Neural progenitor cell (in vitro differentiated cells): ENCODE measurements around the gene TRAF7. TPM values are rescaled to one million over a fixed set of nuclear protein-coding genes. Genes with fewer than 3 reads are reported as not detected.
"Not testable (repeated sequence)": the region's sequence is repeated elsewhere in the genome, so short reads cannot be mapped to it uniquely, and the experiment has no call there.

Experiments
- DNase-seq: peaks from one replicate; pipeline ENCODE4 v3.0.0-alpha.2; 2016; ENCODE audit warnings: low spot score
- H2AFZ ChIP-seq: fragments of 200-600 bp; sonication (generic); replicated peaks from 2 replicates; pipeline ENCODE4 v1.6.1; 2016; ENCODE audit warnings: antibody characterized with exemption
- H3F3A ChIP-seq: fragments of 200-600 bp; sonication (generic); 2 replicates; pipeline ENCODE4 v1.6.1; 2016; ENCODE audit warnings: antibody characterized with exemption, low read depth
- H3K27ac ChIP-seq: fragments of 200-600 bp; sonication (generic); 2 replicates; pipeline ENCODE4 v1.5.1; 2016; ENCODE audit warnings: mild to moderate bottlenecking
- H3K27me3 ChIP-seq: fragments of 200-600 bp; sonication (generic); 2 replicates; pipeline ENCODE4 v1.6.1; 2016; ENCODE audit warnings: mild to moderate bottlenecking, moderate library complexity
- H3K36me3 ChIP-seq: fragments of 200-600 bp; sonication (generic); 2 replicates; pipeline ENCODE4 v1.5.1; 2016
- H3K4me1 ChIP-seq: fragments of 200-600 bp; sonication (generic); 2 replicates; pipeline ENCODE4 v1.6.1; 2016; ENCODE audit warnings: mixed run types
- H3K4me2 ChIP-seq: fragments of 200-600 bp; sonication (generic); 2 replicates; pipeline ENCODE4 v1.6.1; 2016
- H3K4me3 ChIP-seq: fragments of 200-600 bp; sonication (generic); 2 replicates; pipeline ENCODE4 v1.5.1; 2016
- H3K79me2 ChIP-seq: fragments of 200-600 bp; sonication (generic); 2 replicates; pipeline ENCODE4 v1.6.1; 2016; ENCODE audit warnings: low read depth
- H3K9ac ChIP-seq: fragments of 200-600 bp; sonication (generic); 2 replicates; pipeline ENCODE4 v1.6.1; 2016
- H3K9me3 ChIP-seq: fragments of 200-600 bp; sonication (generic); 2 replicates; pipeline ENCODE4 v1.5.1; 2016; ENCODE audit warnings: low read depth
- H4K20me1 ChIP-seq: fragments of 200-600 bp; sonication (generic); 2 replicates; pipeline ENCODE4 v1.6.1; 2016; ENCODE audit warnings: low read depth
- H3K27ac Mint-ChIP-seq: 3 replicates; pipeline ENCODE4 v1.8.0; 2021; ENCODE audit warnings: mixed read lengths
- H3K27me3 Mint-ChIP-seq: 2 replicates; pipeline ENCODE4 v1.8.0; 2022; ENCODE audit warnings: low read depth, mild to moderate bottlenecking, inconsistent platforms, moderate library complexity, mixed read lengths; ENCODE audit not compliant: insufficient read depth
- H3K36me3 Mint-ChIP-seq: 3 replicates; pipeline ENCODE4 v1.8.0; 2021; ENCODE audit warnings: mixed read lengths
- H3K4me1 Mint-ChIP-seq: 3 replicates; pipeline ENCODE4 v1.8.0; 2021; ENCODE audit warnings: mixed read lengths
- H3K4me3 Mint-ChIP-seq: 3 replicates; pipeline ENCODE4 v1.8.0; 2021; ENCODE audit warnings: mild to moderate bottlenecking, moderate library complexity, mixed read lengths
- H3K9me3 Mint-ChIP-seq: 3 replicates; pipeline ENCODE4 v1.8.0; 2020; ENCODE audit warnings: mixed read lengths
- total RNA-seq: library from RNA; depleted of rRNA; stranded (reverse); fragments of >200 nt; gene quantifications from 2 replicates; pipeline ENCODE4 v1.2.3, GENCODE V29; 2015; ENCODE audit warnings: low replicate concordance

TRAF7 gene
- total RNA-seq, 1 donor from 2014 or later = 24.1 TPM

DNA sequence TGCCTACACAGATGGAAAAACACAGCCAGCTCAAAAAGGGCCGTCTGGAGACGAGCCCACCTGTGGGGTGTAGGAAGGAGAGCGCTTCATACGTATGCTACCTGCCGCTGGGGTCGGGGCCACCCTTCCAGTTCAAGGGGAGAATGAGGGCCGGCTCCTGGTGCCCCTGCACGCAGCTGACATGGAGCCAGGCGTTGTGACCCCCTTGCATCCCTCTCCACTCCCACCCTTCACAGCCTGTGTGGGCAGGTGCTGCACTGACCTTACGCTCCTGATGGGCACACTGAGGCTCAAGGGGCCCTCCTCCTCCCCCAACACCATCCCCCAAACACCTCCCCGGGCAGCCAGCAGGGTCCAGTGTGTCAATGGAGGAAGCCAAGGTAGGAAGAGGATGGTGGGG is 30.0 kb upstream of the TRAF7 start:
- H3K79me2 ChIP-seq = peaks cover 36% of the 10 kb centered on the region
- H3K4me3 ChIP-seq = not testable (repeated sequence)

DNA sequence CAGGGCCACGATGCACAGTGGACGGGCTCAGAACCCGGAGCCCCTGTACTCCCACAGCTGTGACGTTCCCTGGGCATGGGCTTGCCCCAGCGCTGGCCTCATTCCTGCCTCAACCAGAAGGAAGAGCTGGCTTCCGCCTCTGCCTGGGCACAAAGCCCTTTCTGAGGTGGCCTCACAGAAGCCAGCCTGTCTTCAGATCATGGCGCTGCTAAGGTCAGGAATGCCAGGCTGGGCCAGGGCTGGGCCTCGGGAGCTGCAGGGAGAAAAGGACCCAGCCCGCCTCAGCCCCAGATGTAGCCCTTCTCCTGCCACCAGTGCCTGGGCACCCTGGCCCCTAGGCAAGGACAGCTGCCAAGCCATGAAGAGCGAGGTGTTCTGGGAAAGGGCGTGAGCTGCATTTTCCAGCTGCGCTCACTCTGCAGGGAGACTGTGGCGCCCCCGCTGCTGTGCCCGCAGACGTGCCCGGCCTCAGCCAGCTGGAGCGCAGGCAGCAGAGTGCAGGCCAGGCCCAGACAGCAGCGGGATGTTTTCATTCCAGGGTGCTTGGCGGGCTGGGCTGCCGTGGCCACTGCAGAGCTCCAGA is 29.3 kb upstream of the TRAF7 start:
- H3K27ac Mint-ChIP-seq, H3K36me3 ChIP-seq, H3K27me3 Mint-ChIP-seq, H3K4me3 ChIP-seq, H3K27me3 ChIP-seq, H3K36me3 Mint-ChIP-seq, H3K4me2 ChIP-seq, H2AFZ ChIP-seq, DNase-seq, H3K9me3 ChIP-seq, H3K9me3 Mint-ChIP-seq, H3F3A ChIP-seq, H3K9ac ChIP-seq, H3K27ac ChIP-seq: not testable (repeated sequence)
- Mint-ChIP-seq H3K4me1 (peaks cover 25% of the 10 kb centered on the region), H3K4me3 (peak overlapping the region; percentile 53)
- Histone ChIP-seq H4K20me1 (peaks cover 28% of the 10 kb centered on the region), H3K4me1 (peaks cover 11% of the 10 kb centered on the region), H3K79me2 (peaks cover 31% of the 10 kb centered on the region)

More for the DNA sequence above, 30.0 kb upstream of the TRAF7 start:
- Mint-ChIP-seq H3K27ac (peak overlapping the region; percentile 92), H3K4me3 (peak overlapping the region; percentile 79), H3K4me1 (peaks cover 24% of the 10 kb centered on the region)
- DNase-seq, H2AFZ ChIP-seq, H3K9me3 ChIP-seq, H3K27me3 ChIP-seq, H3K9ac ChIP-seq, H3F3A ChIP-seq, H3K36me3 ChIP-seq, H3K36me3 Mint-ChIP-seq, H3K27me3 Mint-ChIP-seq, H3K27ac ChIP-seq, H3K9me3 Mint-ChIP-seq: not testable (repeated sequence)
- Histone ChIP-seq H3K4me1 (peaks cover 11% of the 10 kb centered on the region), H4K20me1 (peaks cover 31% of the 10 kb centered on the region), H3K4me2 (peak overlapping the region; percentile 70)

DNA sequence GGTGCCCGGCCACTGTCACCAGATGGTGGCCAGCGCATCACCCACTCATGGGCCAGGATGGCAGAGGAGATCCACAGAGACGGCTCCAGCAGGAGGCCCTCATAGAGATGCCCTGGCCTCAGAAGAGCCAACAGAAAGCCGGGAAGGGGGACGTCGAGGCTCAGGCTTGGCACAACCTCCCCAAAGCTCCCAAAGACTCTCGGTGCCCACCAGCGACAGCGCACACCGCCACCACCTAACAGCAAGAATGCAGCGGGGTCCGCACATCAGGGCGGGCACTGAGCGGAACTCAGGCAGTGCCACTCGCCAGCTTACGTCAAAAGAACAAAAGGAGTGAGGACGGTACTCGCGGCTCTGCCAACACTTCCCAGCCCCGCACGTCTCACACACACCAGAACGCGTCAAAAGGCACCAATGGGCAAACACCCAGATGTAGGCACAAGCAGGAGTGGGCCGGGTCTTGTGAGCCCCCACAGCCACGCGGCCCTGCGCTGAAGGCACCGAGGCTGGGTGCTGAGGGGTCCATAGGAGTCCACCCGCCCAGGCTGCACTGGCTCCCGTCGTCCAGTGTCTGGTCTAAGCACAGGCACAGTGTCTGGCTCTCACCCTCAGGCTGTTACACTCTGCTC is 28.5 kb upstream of the TRAF7 start:
- H3K27ac Mint-ChIP-seq, H3K4me2 ChIP-seq, H3K9me3 ChIP-seq: not testable (repeated sequence)

DNA sequence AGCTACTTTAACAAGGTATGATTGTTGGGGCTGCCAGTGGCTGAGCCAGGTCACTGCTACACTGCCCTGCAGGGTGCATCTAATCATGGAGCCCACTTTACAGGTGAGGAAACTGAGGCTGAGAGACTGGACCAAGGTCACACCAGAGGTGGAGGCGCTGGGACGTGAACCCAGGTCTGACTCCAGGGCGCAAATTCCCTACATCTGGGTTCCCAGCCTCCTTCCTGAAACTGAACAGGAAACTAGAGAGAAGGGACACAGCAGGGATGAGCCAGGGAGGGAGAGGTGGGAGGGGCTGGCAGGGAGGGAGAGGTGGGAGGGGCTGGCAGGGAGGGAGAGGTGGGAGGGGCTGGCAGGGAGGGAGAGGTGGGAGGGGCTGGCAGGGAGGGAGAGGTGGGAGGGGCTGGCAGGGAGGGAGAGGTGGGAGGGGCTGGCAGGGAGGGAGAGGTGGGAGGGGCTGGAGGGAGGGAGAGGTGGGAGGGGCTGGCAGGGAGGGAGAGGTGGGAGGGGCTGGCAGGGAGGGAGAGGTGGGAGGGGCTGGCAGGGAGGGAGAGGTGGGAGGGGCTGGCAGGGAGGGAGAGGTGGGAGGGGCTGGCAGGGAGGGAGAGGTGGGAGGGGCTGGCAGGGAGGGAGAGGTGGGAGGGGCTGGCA is 27.8 kb upstream of the TRAF7 start:
- H2AFZ ChIP-seq, H3K9me3 Mint-ChIP-seq, H3K27me3 ChIP-seq, H3K9ac ChIP-seq, H3F3A ChIP-seq, H3K36me3 ChIP-seq, H3K4me2 ChIP-seq, H3K4me3 Mint-ChIP-seq, H3K36me3 Mint-ChIP-seq, H3K27ac Mint-ChIP-seq, H3K27me3 Mint-ChIP-seq, H3K4me3 ChIP-seq, H3K9me3 ChIP-seq, H3K27ac ChIP-seq: not testable (repeated sequence)
- Histone ChIP-seq H3K79me2 (peaks cover 36% of the 10 kb centered on the region), H3K4me1 (peaks cover 11% of the 10 kb centered on the region), H4K20me1 (peaks cover 23% of the 10 kb centered on the region)
- H3K4me1 Mint-ChIP-seq = peaks cover 24% of the 10 kb centered on the region
- peak; percentile 54 for DNase-seq

More for the DNA sequence above, 28.5 kb upstream of the TRAF7 start:
- H2AFZ ChIP-seq, H3K27ac ChIP-seq, H3K9ac ChIP-seq, H3K27me3 ChIP-seq, H3K9me3 Mint-ChIP-seq, DNase-seq, H3K36me3 Mint-ChIP-seq, H3K36me3 ChIP-seq, H3K4me3 ChIP-seq, H3F3A ChIP-seq, H3K27me3 Mint-ChIP-seq: not testable (repeated sequence)
- peaks cover 24% of the 10 kb centered on the region for H3K4me1 Mint-ChIP-seq
- Histone ChIP-seq H4K20me1 (peaks cover 23% of the 10 kb centered on the region), H3K79me2 (peaks cover 36% of the 10 kb centered on the region), H3K4me1 (peaks cover 11% of the 10 kb centered on the region)
- H3K4me3 Mint-ChIP-seq = peak overlapping the region; percentile 73

DNA sequence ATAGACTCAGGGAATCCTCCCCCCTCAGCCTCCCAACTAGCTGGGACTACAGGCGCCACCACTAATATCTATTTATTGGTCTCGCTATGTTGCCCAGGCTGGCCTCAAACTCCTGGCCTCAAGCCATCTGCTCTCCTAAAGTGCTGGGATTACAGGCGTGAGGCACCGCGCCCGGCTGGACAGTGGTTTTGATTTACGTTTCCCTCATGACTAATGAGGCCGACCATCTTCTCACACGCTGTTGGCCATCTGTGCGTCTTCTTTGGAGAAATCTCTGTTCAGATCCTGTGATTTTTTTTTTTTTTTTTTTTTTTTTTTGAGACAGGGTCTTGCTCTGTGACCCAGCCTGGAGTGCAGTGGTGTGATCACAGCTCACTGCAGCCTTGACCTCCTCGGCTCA is 26.3 kb upstream of the TRAF7 start:
- not testable (repeated sequence) for H3K27me3 Mint-ChIP-seq, H2AFZ ChIP-seq, DNase-seq, H3K4me3 Mint-ChIP-seq, H3K36me3 ChIP-seq, H3F3A ChIP-seq, H3K4me2 ChIP-seq, H3K27ac Mint-ChIP-seq, H3K27ac ChIP-seq, H3K4me3 ChIP-seq, H3K36me3 Mint-ChIP-seq, H3K27me3 ChIP-seq, H3K9me3 Mint-ChIP-seq, H3K9ac ChIP-seq, H3K9me3 ChIP-seq
- H4K20me1 ChIP-seq = peaks cover 23% of the 10 kb centered on the region
- H3K79me2 ChIP-seq = peaks cover 35% of the 10 kb centered on the region
- H3K4me1 Mint-ChIP-seq = peaks cover 24% of the 10 kb centered on the region
- peaks cover 11% of the 10 kb centered on the region for H3K4me1 ChIP-seq

DNA sequence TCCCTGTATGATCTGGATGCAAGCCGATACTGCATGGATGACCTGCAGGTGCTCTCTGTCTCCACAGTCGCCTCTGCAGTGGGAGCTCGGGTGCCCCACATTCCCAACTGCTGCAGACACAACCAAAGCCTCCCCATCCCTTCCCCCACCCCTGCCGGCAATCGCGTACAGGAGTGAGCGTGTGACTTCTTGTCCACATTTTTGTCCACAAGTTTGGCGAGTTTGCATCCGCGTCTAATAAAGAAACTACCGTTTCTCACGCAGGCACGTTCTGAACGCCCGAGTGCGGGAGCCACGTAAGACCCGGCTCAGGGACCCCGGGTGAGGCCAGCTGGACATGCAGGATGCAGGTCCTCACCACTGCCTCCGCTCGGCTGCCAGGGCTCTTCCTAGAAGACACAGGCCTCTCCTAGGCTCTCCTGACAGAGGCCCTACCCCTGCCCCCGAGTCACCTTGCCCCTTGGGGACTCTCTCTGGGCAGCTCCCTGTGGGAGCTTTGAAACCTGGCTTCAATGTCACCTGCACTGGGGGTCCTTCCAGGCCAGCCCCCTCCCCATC is 25.6 kb upstream of the TRAF7 start:
- H3K27me3 ChIP-seq, DNase-seq, H3K9ac ChIP-seq, H3F3A ChIP-seq, H3K4me1 ChIP-seq, H3K36me3 ChIP-seq, H3K4me3 Mint-ChIP-seq, H3K27me3 Mint-ChIP-seq, H3K36me3 Mint-ChIP-seq, H3K4me3 ChIP-seq, H3K4me2 ChIP-seq, H3K9me3 Mint-ChIP-seq, H3K27ac ChIP-seq, H2AFZ ChIP-seq, H3K9me3 ChIP-seq, H3K27ac Mint-ChIP-seq: not testable (repeated sequence)
- H3K79me2 ChIP-seq = peaks cover 28% of the 10 kb centered on the region
- peaks cover 23% of the 10 kb centered on the region for H4K20me1 ChIP-seq
- H3K4me1 Mint-ChIP-seq = peaks cover 22% of the 10 kb centered on the region

DNA sequence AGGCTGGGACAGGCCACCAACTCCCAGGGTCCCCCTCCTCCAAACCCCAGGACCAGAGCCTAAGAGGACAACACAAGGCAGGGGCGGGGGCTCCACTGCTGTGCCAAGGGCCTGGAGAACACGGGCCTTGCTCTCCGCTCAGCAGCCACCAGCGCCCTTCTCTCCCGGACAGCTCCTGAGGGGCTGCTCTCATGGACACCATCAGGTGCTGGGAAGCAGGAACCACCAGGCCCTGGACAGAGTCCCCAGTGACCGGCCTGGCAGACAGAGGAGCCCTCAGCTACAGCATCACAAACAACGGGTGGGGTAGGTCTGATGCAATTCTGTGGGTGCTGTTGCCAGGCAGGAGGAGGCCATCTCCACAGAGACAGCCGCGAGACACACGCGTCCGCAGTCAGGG is 21.8 kb upstream of the TRAF7 start:
- H3K27ac Mint-ChIP-seq, H2AFZ ChIP-seq, H3K36me3 Mint-ChIP-seq, DNase-seq, H3K4me1 ChIP-seq, H3K4me2 ChIP-seq, H4K20me1 ChIP-seq, H3K9ac ChIP-seq, H3K27me3 ChIP-seq, H3K4me1 Mint-ChIP-seq, H3K36me3 ChIP-seq, H3F3A ChIP-seq, H3K27me3 Mint-ChIP-seq, H3K9me3 Mint-ChIP-seq, H3K4me3 ChIP-seq, H3K4me3 Mint-ChIP-seq, H3K9me3 ChIP-seq, H3K27ac ChIP-seq: not testable (repeated sequence)
- peaks cover 12% of the 10 kb centered on the region for H3K79me2 ChIP-seq

DNA sequence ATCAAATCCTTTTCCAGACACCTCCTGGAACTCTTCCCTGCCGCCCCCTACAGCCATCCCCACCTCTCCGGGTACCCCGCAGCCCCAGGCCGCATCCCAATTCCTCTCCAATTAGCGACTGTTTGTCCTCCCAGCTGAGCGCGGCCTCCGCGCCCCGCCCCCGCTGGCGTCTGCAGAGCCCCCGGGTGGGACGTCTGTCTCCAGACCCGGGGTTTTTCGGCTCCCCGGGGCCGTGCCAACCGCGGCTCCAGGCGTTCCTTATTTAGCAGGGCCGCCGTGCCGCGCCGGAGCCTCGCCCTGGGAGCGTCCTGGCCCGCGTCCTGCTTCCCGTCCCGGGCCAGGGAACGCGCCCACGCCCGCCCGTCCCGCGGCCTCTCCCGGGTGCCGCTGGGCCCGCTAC is 20.5 kb upstream of the TRAF7 start:
- peak overlapping the region; percentile 80 for H3K4me3 ChIP-seq
- H4K20me1 ChIP-seq, H3K9me3 ChIP-seq, H3K4me1 ChIP-seq, H3K27me3 ChIP-seq, H3K9me3 Mint-ChIP-seq, H3K36me3 ChIP-seq, H2AFZ ChIP-seq, H3K27ac ChIP-seq, H3K27ac Mint-ChIP-seq, H3F3A ChIP-seq, DNase-seq, H3K4me1 Mint-ChIP-seq, H3K27me3 Mint-ChIP-seq, H3K36me3 Mint-ChIP-seq: not testable (repeated sequence)
- H3K4me2 ChIP-seq = peak overlapping the region; percentile 81
- peaks cover 12% of the 10 kb centered on the region for H3K79me2 ChIP-seq
- H3K9ac ChIP-seq = peak overlapping the region; percentile 45
- H3K4me3 Mint-ChIP-seq = peak overlapping the region; percentile 89
